ENCODE measurements around the gene DERA.
"Not testable (repeated sequence)": the region's sequence is repeated elsewhere in the genome, so short reads cannot be mapped to it uniquely, and the experiment has no call there.

DERA gene

GRCh38 chr12:15910864-15911721 lies at the start of gene DERA:
Gene DERA, plus strand, starts transcription at chr12:15911332. Its CDS starts 52 bp downstream, at chr12:15911384.
- no peak for FAIRE-seq

GRCh38 chr12:15861404-15861803 lies 49.7 kb upstream of the DERA start:
- FAIRE-seq: no peak

GRCh38 chr12:15862840-15863239 lies 48.3 kb upstream of the DERA start:
- FAIRE-seq: no peak

GRCh38 chr12:15863372-15863771 lies 47.8 kb upstream of the DERA start:
- FAIRE-seq: no peak

- no peak for FAIRE-seq
Measured at GRCh38 chr12:15863984-15864383, 47.1 kb upstream of the DERA start.

- FAIRE-seq: no peak
Measured at GRCh38 chr12:15868186-15868585, 42.9 kb upstream of the DERA start.

- FAIRE-seq: no peak
Measured at GRCh38 chr12:15873556-15873955, 37.6 kb upstream of the DERA start.

- not testable (repeated sequence) for FAIRE-seq
Measured at GRCh38 chr12:15874556-15875145, 36.5 kb upstream of the DERA start.

GRCh38 chr12:15875863-15876262 lies 35.3 kb upstream of the DERA start:
- FAIRE-seq: no peak

GRCh38 chr12:15879413-15879812 lies 31.7 kb upstream of the DERA start:
- no peak for FAIRE-seq

- no peak for FAIRE-seq
Measured at GRCh38 chr12:15880721-15881120, 30.4 kb upstream of the DERA start.

- peak; percentile 93 for FAIRE-seq
Measured at GRCh38 chr12:15882118-15882971, 28.8 kb upstream of the DERA start, which contains the start of gene STRAP. Gene STRAP, plus strand, starts transcription at chr12:15882387. Its CDS starts 321 bp downstream, at chr12:15882708.

GRCh38 chr12:15883536-15883935 lies 27.6 kb upstream of the DERA start:
- no peak for FAIRE-seq

- no peak for FAIRE-seq
Measured at GRCh38 chr12:15886372-15887042, 24.6 kb upstream of the DERA start.

- FAIRE-seq: no peak
Measured at GRCh38 chr12:15887043-15887817, 23.9 kb upstream of the DERA start.

- no peak for FAIRE-seq
Measured at GRCh38 chr12:15892645-15893259, 18.4 kb upstream of the DERA start.

- FAIRE-seq: peak; percentile 95
Measured at GRCh38 chr12:15893260-15893659, 17.9 kb upstream of the DERA start.

- no peak for FAIRE-seq
Measured at GRCh38 chr12:15896867-15897266, 14.3 kb upstream of the DERA start.

- FAIRE-seq: no peak
Measured at GRCh38 chr12:15897433-15897832, 13.7 kb upstream of the DERA start.

- FAIRE-seq: peak; percentile 93
Measured at GRCh38 chr12:15899282-15899870, 11.8 kb upstream of the DERA start.

GRCh38 chr12:15904378-15904920 lies 6.7 kb upstream of the DERA start:
- FAIRE-seq: no peak

Data from endometrium (tissue), 2 donors.